Lower leg skin (tissue), 3 donors: ENCODE results near the gene NIF3L1.

Experiments used
- CTCF ChIP-seq, 3 donors: fragments of 450-650 bp; IDR thresholded peaks; one replicate each; pipeline ENCODE4 v1.5.1; 2016; ENCODE audit warnings: antibody characterized with exemption in 3 of 3, mild to moderate bottlenecking in 3 of 3, moderate library complexity in 2 of 3
- POLR2A ChIP-seq, 2 donors: fragments of 450-650 bp; IDR thresholded peaks; one replicate each; pipeline ENCODE4 v1.6.1; 2016 to 2017; ENCODE audit warnings: antibody characterized with exemption in 2 of 2, mild to moderate bottlenecking in 1 of 2, moderate library complexity in 1 of 2

GRCh38 chr2:200930947-200931626, 41.9 kb downstream of the NIF3L1 start:
- TF ChIP-seq CTCF (IDR thresholded peaks at IDR 0.05) (no peak), POLR2A (IDR thresholded peaks at IDR 0.05) (no peak)
